Prostate gland (tissue), 2 donors: ENCODE results near the gene PIP5K1A.

Experiments
- CTCF ChIP-seq, 4 experiments: fragments of 200-600 bp in 2 of 4; fragments of 450-650 bp in 2 of 4; sonication (generic) in 2 of 4; IDR thresholded peaks; 1 replicate in 3 of 4; 2 replicates in 1 of 4; pipeline ENCODE4 v1.5.1; 2016 to 2019; ENCODE audit warnings: antibody characterized with exemption in 4 of 4, mild to moderate bottlenecking in 2 of 4, moderate library complexity in 2 of 4
- POLR2A ChIP-seq: fragments of 450-650 bp; IDR thresholded peaks from one replicate; pipeline ENCODE4 v1.6.1; 2016; ENCODE audit warnings: antibody characterized with exemption, mild to moderate bottlenecking
- POLR2AphosphoS5 ChIP-seq: sonication (generic); formaldehyde crosslinking; IDR thresholded peaks from one replicate; pipeline ENCODE4 v1.6.1; 2017; ENCODE audit warnings: antibody characterized with exemption

GRCh38 chr1:151292207-151293030 is 94.1 kb downstream of the PIP5K1A start:
- no peak for TF ChIP-seq CTCF (IDR thresholded peaks at IDR 0.05)
- TF ChIP-seq POLR2A, result no peak
- TF ChIP-seq POLR2AphosphoS5, result no peak
